GM19372 (cell line): ENCODE measurements around the gene SRMS.

ENCODE experiments used
- ATAC-seq: cut with Tn5 transposase; IDR thresholded peaks from one replicate; pipeline ENCODE4 v1.9.1; 2021; ENCODE audit warnings: mild to moderate bottlenecking, low read depth, moderate library complexity; ENCODE audit not compliant: unreplicated experiment

The SRMS gene

GRCh38 chr20:63494420-63495166 lies 53.0 kb downstream of the SRMS start:
- no peak for ATAC-seq

DNA sequence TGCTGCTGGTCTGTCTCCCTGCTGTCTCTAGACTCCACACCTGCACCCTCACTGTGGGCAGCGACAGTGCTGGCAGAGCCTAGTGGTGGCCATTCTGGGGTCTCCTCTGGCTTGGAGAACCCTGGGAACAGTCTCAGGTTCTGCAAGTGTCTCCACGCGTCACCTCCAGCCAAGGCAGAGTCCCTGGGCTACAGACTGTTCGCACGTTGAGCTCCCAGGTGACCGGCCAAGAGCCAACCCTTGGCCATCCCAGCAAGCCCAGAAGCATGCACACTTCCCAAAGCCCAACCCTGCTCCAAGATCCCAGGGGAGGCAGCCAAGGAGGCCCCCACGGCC lies 53.5 kb downstream of the SRMS start:
- no peak for ATAC-seq

DNA sequence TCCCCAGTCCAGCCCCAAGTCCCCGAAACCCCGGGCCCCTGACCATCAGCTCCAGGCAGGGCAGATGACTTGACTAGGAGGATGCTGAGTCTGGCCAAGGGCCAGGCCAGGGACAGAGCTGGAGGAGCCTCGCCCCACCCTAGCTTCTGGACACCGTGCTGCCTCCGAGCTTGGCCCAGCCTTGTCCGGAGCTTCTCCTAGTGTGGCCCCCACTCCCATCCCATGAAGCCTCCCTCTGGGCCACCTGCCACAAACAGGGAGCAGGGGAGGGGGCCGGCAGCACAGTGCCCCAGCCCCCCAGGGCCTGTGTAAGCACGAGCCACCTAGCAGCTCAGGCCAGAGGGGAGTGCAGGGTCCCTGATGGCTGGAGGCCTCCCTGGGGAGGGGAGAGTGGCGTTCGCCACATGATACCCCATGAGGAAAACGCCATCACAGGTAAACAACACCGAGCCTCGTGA lies 54.0 kb downstream of the SRMS start:
- no peak for ATAC-seq

DNA sequence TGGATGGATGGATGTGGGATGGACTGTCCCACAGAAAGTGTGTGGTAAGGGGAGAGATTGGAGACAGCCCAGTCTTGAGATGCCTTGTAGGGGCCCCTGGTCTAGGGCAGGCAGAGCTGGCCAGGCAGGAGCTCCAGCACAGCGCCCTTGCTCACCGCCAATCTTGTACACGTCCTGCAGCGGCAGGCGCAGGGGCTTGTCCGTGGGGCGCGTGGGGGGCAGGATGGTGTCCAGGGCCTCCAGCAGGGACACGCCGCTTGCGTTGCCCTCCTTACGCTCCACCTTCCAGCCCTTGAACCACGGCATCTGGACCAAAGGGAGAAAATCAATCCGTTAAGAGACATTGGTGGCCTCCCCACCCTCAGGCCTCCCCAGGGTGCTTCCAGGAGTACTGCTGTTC lies 54.6 kb downstream of the SRMS start:
- ATAC-seq = no peak

DNA sequence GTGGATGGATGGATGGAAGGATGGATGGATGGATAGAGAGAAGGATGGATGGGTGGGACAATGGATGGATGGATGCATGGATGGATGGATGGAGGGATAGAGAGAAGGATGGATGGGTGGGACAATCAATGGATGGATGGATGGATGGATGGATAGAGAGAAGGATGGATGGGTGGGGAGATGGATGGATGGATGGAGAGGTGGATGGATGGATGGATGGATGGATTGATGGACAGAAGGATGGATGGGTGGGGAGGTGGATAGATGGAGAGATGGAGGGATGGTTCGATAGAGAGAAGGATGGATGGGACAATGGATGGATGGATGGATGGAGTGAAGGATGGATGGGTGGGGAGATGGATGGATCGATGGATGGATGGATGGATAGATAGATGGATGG lies 55.0 kb downstream of the SRMS start:
- ATAC-seq = no peak

DNA sequence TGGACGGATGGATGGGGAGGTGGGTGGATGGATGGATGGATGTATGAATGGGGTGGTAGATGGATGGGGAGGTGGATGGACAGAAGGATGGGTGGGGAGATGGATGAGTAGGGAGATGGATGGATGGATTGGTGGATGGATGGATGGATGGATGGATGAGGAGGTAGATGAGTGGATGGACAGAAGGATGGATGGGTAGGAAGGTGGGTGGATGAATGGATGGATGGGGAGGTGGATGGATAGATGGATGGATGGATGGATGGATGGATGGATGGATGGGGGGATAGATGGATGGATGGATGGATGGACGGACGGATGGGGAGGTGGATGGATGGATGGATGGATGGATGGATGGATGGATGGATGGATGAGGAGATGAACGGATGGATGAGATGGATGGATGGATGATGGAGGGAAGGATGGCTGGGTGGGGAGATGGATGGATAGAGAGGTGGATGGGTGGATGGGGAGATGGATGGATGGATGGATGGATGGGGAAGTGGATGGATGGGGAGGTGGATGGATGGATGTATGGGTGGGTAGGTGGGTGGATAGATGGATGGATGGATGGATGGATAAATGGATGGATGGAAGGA lies 55.8 kb downstream of the SRMS start:
- no peak for ATAC-seq

DNA sequence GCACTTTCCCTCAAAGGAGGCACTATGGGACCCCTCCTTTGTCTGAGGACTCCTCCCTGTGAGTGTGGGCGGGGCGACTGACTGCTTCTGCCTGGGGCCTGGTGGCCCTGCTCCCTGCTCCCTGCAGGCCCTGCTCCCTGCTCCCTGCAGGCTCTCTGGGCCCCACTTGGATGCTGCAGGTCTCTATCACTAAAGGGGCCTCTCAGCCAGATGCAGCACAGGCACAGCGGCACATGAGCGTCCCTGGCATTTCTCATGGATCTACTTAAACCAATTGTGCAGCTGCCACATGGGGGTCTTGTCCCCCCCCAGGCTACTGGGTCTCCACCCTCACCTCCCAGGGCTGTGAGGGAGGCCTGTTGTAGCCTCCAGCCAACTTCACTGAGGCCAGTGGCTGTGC lies 56.5 kb downstream of the SRMS start:
- ATAC-seq = no peak
